RKO (cell line): Measurements from ENCODE around the gene LACTBL1.
A peak's percentile ranks its signal among the peaks of the same experiment; 100 is the strongest.
"Not testable (repeated sequence)": the region's sequence is repeated elsewhere in the genome, so short reads cannot be mapped to it uniquely, and the experiment has no call there.

Experiments used
- DNase-seq: peaks from one replicate; pipeline ENCODE4 v3.0.0-alpha.2; 2016; ENCODE audit warnings: low spot score

Gene LACTBL1

DNA sequence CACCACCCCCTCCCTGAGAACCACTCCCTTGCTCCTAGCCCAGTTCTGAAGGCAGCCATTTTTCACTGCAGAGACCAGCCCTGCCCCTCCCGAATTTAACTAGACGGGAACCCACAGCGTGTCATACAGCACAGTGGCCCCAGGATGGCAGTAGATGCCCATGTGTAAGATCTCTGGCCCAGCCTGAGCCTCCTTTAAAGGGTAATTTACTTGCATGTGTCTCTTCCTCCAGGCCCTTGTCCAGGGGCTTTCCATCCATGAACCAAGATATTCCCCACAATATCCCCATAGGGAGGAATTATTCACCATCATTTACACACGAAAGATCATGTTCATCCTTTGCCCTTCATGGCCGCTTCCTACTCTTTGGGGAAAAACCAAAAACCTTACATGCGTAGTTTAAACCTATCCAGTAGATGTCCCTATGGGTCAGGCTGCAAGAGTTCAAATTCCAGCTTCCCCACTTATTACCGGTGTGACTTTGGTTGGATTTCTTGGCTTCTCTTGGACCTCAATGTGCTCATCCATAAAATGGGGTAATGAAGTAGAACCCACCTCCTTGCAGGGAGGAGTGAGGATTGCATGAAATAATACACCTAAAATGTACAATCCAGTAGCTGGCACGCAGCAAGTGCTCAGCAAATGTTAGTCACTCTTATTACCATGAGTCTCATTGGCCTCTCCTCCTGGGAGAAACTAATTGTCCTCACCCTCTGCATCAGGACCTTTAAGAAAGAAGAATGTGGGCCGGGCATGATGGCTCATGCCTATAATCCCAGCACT, 4.0 kb upstream of the LACTBL1 start:
- DNase-seq: peak; percentile 86

DNA sequence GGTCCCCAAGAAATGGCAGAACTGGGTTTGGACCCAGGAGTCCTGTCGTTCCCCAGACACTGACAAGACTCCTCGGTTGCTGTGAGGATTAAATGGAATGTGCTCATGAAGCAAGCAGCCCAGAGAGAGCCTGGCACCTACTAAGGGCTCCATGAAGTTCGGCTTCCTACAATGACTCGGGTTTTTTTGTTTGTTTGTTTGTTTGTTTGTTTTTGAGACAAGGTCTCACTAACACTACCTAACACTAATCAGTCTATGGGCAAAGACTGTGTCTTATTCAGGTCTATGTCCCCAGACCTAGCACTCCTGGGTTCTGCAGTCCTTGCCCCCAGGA, 3.4 kb upstream of the LACTBL1 start:
- DNase-seq: no peak

DNA sequence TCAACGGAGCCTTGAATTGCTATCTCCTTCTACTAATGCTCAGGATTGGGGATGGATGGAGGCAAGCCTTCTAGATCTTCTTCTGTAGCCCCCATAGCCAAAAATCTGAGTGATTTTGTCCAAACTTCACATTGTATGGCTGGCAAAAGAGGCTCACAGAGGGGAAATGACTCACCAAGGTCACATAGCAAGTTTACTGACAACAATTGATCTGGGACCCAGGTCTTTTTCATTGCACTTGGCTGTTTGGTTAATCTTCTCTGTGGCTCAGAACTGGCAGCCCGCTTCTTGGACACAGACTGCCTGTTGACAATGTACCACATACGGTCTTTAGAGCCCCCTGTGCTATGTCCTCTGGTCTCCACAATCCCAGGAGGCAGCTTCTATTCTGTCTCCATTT, 3.0 kb upstream of the LACTBL1 start:
- DNase-seq: no peak

DNA sequence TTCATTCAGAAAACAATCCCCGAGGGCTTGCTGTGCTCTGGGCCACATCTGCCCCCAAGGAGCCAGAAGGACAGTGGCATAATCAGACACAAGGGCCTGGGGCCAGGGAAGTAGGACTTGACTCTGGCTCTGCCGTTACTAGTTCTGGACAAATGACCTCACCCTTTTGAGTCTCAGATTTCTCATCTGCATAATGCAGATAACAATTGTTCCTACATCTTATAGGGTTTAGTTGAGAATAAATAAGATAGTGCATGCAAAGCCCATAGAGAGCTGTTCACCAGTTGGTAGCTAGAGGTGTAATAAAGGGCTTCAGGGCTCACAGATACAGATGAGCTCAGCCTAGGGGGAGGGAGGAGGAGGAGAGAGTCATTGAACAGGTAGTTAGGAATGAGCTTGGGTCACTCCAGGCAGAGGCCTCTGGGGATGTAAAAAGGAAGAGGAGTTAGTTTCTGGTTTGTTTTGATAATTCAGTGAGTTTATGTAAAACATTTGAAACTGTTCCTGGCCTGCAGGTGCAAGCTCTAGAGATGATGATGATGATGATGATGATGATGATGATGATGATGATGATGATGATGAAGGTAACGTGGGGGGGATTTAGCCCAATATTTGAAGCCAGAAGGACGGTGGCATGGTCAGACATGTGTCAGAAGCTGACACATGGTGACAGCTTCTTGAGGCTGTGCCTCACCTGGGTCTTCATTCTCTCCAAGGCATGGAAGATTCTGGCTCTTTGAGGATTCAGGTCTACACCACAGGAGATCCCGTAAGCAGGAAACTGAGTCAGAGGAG, 858 bp downstream of the LACTBL1 start:
- DNase-seq: no peak

DNA sequence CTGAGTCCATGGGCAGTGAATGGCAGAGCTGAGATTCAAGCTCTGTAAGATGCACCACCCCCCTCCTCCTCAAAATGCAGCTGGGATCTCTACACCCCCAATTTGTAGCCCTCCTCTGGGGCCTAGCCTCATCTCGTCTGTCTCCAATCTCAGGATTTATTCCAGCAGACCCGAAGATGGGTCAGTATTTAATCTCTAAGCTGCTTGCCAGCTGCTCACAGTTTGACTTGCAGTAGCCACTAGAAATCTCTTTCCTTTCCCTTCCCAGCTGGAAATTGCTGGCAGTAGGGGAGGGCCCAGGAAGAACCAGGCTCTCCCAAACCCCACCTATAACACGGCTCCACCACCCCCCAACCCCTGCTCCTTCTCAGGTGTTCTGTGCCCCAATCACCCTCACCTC, 1.5 kb downstream of the LACTBL1 start:
- DNase-seq: no peak

DNA sequence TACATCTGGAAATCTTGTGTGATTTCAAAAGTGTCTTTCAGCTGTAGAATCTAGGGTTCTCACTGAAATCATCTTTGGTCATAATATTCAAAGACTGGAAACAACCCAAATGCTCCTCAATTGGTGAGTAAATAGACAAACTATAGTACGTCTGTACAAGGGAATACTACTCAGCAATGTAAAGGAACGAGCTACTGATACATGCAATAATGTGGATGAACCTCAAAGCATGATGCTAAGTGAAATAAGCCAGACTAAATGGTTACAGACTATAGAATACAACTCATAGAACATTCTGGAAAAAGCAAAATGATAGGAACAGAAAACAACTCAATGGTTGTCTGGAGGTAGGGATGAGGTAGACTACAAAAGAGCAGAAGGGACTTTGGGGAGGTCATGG, 2.6 kb downstream of the LACTBL1 start:
- DNase-seq: no peak

DNA sequence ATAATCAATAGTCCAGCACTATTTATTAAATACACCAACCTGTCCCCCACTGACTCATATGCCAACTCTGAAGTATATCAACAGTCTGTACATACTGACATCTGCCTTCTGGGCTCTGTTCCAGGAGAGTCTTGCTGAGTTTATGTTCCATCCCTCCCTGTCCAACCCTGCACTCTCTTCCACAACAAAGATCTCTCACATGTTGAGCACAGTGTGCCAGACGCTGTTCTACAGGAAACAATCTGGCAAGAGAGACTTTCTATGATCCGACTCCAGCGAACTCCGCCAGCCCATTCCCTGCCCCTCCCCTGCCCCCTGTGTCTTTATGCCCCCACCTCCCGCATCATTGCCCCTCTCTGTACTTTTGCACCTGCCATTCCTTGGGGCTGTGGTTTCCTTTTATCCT, 3.4 kb downstream of the LACTBL1 start:
- DNase-seq: no peak

DNA sequence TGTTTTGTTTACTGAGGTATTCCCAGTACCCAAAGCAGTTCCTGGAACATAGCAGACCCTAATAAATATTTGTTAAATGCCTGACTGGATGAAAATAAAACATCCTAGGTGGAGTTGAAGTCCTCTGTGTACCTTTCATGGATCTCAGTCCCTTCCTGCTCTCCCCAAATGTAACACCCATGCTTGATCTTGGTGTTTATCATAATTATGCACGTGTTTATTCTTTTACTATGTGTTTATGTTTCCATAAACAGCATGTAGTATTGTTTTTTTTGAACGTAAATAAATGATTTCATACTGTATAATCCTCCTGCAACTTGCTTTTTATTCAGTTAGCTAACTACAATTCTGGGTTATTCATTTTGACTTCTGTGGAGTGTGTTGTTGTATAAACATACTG, 4.8 kb downstream of the LACTBL1 start:
- DNase-seq: no peak

DNA sequence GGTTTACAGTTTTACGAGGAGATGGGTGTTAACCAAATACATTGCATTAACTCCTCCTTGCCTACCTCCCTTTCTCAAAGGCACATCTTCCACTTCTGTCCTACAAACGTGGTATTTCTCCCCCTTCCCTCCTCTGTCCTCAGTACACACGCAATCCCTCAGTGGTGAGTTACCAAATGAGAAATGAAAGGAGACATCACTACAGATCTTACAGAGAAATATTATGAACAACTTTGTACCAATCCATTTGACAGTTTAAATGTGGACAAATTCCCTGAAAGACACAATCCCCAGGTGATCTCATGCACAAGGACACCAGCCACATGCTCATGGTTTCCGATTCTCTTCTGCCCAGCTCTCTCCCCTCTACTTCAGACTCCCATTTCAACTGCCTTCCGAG, 6.4 kb downstream of the LACTBL1 start:
- no peak for DNase-seq

DNA sequence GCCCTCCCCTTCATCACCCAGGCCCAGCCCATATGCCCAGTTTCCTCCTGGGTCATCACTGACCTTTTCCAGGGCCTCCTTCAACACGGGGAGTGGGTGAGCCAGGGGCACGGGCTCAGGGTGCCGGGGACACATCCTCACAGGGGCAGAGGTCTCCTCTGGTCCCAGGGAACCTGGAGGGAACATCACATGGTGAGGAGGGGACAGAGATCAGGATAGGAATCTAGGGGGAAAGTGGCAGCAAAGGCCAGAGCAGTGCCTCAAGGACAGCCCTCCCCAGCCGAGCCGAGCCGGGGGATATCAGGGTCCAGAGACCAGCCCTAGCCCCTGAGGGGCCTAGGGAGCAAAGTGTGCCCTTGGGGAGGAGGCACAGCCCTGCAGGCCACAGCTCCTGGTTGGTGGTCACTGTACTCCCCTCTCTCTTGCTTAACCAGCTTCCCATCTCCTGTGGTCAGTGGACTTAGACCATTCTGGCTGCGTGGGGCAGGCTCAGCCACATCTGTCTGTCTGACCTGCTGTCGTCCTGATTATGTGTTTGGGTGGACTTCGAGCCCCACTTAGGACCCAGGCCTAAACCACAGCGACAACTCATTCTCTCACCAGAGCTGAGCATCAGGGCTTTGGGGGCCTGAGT, 9.5 kb downstream of the LACTBL1 start:
- DNase-seq: no peak

DNA sequence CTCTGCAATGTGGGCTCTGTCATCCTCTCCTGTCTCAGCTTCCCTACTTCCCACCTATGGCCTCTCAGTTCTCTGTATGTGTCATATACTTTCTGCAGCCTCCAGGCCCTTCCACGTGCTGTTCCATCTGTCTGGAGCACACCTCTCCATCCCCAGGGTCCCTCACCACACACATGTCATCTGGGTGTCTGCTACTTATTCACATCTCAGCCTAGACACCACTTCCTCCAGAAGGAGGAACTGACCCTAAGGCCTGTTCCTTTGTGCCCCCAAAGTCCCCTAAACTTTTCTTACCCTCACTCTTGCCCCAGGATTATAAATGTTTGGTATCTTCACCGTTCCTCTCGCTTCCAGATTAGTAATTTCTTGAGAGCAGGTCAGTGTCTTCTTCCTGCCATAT, 10.1 kb downstream of the LACTBL1 start:
- no peak for DNase-seq

DNA sequence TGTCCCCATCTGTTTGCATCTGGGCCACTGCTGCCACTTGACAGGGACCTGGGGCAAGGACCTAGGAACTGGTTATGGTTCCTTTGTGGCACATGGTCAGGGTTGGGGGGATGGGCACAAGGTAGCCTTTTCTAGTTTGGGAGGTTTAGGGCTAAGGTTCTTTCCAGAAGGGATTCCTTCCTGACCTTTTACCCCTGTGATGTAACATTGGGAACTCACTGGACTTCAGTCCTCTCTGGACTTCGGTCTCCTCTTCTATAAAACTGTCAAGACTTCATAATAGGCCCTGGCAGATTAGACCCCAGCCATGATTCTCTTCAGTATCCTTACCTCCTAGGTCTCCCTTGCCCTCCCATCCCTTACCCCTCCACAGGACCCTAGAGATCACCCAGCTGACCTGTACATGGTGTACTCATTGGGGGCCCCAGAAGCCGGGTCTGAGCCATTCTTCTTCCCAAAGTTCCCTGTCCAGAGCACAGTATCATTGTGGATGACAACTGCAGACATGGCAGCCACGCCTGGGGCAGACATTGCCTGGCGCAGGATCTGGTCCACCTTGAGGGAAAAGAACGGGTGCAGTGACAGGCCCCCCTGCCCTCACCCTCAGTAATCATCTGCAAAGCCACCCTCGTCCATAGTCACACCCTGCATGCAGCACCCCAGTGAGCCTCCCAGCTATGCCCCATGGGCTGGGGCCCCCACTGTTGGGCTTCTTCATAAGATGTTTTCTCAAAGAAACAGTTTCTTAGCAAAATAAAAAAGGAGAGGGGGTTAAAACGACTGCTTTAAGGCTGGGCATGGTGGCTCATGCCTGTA, 12.9 kb downstream of the LACTBL1 start:
- no peak for DNase-seq

DNA sequence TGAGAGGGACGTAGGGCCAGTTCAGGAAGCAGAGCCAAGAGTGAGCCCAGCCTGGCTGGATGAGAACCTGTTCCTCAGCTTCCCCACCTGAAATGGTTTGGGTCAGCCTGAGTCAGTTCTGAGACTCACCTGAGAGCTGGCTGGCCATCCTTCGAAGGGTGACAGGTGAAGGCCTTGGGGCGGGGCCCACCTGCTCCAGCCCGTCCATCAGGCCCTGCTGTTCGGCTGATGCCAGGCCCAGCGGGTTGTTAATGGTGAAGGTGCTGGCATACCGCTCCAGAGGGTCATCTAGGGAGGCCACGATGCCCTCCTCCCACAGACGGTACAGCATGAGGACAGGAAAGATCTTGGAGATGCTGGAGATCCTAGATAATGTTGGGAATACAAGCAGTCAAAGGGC, 14.1 kb downstream of the LACTBL1 start:
- no peak for DNase-seq

DNA sequence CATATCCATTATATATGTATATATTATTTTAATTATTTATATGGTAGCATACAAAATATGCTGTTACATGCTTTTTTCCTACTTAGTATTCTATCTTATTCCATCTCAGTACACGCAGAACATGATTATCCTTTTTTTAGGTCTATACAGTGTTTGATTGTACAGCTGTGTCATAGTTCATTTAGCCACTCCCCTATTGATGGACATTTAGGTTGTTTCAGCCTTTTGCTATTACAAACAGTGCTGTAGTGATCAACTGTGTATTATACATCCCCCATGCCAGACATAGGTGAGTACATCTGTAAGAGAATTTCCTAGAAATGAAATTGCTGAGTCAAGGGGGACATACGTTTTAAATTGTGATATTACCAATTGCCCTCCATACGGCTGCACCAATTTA, 15.6 kb downstream of the LACTBL1 start:
- no peak for DNase-seq

DNA sequence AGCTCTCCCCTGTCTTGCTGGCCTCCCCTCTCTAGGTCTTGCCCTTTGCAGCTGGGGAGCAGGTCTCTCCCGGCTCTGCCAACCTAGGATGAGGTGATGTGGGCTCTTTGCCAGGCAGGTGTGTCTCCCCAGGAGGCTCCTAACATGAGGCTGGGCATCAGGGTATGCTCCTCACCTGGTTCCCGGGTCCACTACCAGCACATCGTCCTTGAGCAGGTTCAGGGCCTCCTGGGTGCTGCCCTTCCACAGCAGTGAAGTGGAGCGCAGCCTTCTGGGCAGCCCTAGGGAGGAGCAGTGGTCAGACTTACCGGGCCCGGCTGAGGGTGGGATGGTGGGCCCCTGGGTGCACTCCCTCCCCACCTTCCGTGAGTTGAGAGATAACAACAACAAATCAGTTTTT, 17.5 kb downstream of the LACTBL1 start:
- DNase-seq: no peak

DNA sequence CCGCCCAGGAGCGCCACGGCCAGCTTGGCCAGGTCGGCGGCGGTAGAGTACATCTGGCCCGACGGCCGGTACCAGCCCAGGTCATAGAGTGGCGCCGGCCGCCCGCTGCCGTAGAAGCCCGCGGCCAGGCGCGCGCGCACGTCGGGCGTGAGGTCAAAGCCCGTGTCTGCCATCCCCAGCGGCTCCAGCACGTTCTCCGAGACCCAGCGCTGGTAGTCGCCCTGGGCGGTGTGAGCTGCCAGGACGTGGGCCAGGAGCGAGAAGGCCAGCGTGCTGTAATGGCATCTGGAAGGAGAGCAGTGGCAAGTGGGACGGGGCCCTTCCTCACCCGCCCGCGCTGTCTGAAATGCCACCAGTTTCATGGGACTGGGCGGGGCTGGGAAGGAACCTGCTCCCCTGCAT, 18.9 kb downstream of the LACTBL1 start:
- DNase-seq: no peak

DNA sequence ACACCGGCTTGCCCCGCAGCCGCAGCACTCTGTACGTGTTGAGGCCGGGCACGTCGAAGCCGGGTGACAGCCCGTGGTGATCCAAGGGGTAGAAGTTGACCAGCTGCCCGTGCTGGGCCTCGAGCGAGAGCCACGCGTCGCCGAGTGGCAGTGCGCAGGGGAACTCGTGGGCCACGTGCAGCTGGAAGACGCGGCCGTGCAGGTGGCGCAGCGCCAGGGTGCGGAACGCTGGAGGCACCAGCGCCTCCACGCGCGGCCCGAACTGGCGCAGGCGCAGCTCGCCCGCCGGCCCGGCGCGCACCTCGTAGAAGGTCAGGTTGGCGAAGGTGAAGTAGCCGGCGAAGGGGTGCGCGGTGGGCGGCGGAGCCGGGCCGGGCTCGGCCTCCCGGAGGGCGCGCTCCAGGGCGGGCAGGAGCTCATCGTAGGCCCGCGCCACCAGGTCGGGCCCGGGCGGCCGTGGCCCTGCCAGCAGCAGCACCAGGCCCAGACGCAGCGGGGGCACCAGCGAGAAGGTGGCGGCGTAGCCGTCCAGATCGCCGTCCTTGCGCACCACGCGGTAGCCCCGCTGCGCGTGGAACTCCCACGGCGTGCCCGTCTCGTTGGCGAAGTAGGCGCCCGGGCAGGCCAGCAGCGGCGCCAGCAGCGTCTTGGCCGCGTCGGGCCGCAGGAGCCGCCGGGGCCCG, 19.5 kb downstream of the LACTBL1 start:
- DNase-seq: no peak

DNA sequence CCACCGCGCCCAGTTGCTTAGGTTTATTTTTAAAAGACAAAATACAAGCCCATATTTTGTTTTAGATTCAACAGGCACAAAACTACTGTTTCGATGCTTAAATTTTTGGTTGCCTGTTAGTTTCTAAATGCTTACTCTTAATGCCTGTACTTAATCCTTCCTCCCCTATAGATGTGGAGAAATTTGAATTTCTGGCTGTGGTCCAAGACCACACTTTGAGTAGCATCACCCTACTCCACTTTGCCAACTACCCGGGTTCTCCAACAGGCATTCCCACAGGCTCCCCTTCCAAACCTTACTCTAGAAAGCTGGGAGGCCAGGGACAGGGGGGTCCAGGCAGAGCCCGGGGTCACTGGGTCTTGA, 20.0 kb downstream of the LACTBL1 start:
- no peak for DNase-seq

DNA sequence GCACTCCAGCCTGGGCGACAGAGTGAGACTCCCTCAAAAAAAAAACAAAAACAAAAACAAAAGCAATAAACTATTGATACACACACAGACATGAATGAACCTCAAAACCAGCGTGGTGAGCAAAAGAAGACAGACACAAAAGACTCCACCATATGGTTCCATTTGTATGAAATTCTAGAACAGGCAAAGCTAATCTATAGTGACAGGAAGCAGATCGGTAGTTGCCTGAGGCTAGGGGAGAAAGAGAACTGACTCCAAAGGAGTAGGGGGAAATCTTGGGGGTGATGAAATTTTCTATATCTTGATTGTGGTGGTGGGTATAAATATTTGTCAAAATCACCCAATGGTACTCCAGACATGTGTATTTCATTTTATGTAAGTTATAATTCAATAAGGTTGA, 20.9 kb downstream of the LACTBL1 start:
- DNase-seq: no peak

DNA sequence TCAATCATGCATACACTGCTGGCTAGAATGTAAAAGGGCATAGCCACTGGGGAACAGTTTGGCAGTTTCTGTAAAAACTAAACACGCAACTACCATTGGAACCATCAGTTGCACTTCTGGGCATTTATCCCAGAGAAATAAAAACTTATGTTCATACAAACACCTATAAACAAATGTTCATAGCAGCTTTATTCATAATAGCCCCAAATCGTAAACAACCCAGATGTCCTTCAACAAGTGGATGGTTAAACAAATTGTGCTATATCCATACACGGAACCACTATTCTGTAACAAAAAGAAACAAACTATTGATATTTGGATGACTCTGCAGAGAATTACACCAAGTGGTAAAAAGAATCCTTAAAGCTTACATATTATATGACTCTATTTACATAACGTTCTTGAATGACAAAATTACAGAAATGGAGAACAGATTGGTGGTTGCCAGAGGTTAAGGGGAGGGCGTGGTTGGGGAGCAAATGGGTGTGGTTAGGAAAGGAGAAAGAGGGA, 22.8 kb downstream of the LACTBL1 start:
- DNase-seq: no peak

DNA sequence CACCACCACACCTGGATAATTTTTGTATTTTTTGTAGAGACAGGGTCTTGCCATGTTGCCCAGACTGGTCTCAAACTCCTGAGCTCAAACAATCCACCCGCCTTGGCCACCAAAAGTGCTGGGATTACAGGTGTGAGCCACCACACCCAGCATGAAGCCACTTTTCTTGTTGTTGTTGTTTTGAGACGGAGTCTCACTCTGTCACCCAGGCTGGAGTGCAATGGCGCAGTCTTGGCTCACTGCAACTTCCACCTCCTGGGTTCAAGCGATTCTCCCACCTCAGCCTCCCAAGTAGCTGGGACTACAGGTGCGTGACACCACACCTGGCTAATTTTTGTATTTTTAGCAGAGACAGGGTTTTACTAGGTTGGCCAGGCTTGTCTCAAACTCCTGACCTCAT, 27.5 kb downstream of the LACTBL1 start:
- DNase-seq: not testable (repeated sequence)
